ENCODE results near the gene MROH9. TPM values are rescaled to one million over a fixed set of nuclear protein-coding genes. Genes with fewer than 3 reads are reported as not detected.

The MROH9 gene
- total RNA-seq, 2 donors from 2014 or later = not detected

DNA sequence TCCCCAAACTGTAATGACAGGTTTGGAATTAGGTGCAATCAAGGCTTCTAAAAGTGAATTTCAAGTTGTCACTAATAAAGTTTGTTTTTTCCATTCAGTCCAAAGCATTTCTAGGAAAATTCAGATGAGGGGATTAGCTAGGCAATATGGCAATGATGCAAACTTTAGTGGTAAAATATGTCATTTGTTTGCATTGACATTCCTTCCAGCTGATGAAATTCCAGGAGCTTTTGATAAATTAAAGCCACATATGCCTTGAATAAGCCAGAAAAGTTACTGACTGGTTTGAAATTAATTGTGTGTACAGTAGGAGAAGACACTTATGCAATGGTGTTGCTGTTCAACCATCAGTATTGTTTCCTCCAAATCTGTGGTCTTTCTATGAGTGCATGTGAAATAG, 57.8 kb downstream of the MROH9 start:
- no peak overlapping the region for H3K4me3 ChIP-seq
- no peaks in the 10 kb centered on the region for H3K27me3 ChIP-seq
- H3K36me3 ChIP-seq = no peaks in the 10 kb centered on the region
- no peak for TF ChIP-seq CTCF (IDR thresholded peaks at IDR 0.05)
- no peak for DNase-seq
- H3K27ac ChIP-seq = no peak overlapping the region
- H3K4me1 ChIP-seq = no peaks in the 10 kb centered on the region
- no peaks in the 10 kb centered on the region for H3K9me3 ChIP-seq
- intact Hi-C loops (cut with DNase I) = no loop called here
- H3K9ac ChIP-seq (ENCODE audit: low read depth in 2 of 2, low read length in 2 of 2) = no peak overlapping the region

DNA sequence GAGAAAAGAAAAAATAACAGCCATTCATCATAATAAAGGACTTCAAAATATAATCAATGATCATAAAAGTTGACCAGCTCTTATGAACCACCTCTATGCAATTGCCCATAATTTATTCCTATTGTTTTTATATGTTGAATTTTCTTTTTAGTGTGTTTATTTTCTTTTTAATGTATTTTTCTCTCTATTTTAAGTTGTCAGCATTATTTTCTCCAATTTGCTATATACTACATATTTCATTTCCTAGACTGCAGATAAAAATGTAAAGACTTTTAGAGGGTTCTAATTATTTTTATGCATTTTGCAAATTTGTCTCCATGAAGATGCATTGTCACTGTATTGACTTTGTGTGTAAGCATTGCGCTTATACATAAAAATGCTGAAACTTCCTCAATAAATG, 58.4 kb downstream of the MROH9 start:
- intact Hi-C loops (cut with DNase I) = no loop called here

DNA sequence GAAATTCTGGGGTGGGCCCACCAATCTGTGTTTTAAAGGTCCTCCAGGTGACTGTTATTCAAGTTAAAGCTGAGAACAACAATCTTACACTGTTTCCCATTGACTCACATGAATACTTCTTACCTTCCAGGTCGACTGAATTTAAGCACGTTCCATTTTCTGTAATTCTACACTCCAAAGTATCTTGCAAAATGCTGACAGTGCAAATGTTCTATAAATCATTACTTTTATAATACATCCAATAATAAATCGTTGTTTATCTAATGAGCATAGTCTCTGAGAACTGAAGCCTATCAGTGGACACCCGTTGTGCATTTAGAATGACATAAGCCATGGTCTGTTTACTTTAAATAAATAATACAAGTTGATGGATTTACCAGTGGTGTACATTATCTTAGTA, 79.5 kb downstream of the MROH9 start:
- Histone ChIP-seq H3K9ac (ENCODE audit: low read depth in 2 of 2, low read length in 2 of 2) (no peak overlapping the region), H3K27me3 (no peaks in the 10 kb centered on the region), H3K9me3 (no peaks in the 10 kb centered on the region), H3K36me3 (no peaks in the 10 kb centered on the region), H3K4me3 (no peak overlapping the region), H3K27ac (no peak overlapping the region), H3K4me1 (no peaks in the 10 kb centered on the region)
- intact Hi-C loops (cut with DNase I) = no loop called here
- no peak for DNase-seq
- no peak for TF ChIP-seq CTCF (IDR thresholded peaks at IDR 0.05)

More for the DNA sequence above, 58.4 kb downstream of the MROH9 start:
- TF ChIP-seq CTCF (IDR thresholded peaks at IDR 0.05) = no peak
- Histone ChIP-seq H3K9me3 (no peaks in the 10 kb centered on the region), H3K36me3 (no peaks in the 10 kb centered on the region), H3K4me1 (no peaks in the 10 kb centered on the region), H3K9ac (ENCODE audit: low read depth in 2 of 2, low read length in 2 of 2) (no peak overlapping the region), H3K27ac (no peak overlapping the region), H3K4me3 (no peak overlapping the region), H3K27me3 (no peaks in the 10 kb centered on the region)
- no peak for DNase-seq

DNA sequence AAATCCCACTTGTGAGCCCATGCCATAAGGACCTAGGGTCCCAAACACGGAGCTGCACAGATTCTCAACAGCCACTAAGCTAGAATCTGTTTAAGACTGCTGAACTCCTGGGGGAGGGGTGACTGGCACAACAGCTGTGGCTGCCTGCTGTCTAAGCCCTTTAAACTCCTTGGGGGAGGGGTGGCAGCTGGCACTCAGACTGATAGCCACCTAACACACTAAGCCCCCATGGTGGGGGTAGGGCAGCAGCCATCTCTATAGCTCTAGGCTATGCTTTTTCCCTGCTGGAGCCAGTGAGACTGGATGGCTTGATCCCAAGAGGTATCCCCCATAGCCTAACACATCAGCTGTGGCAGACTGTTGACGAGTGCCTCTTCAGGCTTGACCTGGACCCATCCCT, 82.1 kb downstream of the MROH9 start:
- no peaks in the 10 kb centered on the region for H3K4me1 ChIP-seq
- no peak overlapping the region for H3K27ac ChIP-seq
- H3K9me3 ChIP-seq = no peaks in the 10 kb centered on the region
- no peaks in the 10 kb centered on the region for H3K27me3 ChIP-seq
- intact Hi-C loops (cut with DNase I) = no loop called here
- TF ChIP-seq CTCF (IDR thresholded peaks at IDR 0.05) = no peak
- H3K9ac ChIP-seq (ENCODE audit: low read depth in 2 of 2, low read length in 2 of 2) = no peak overlapping the region
- H3K36me3 ChIP-seq = no peaks in the 10 kb centered on the region
- no peak overlapping the region for H3K4me3 ChIP-seq
- DNase-seq = no peak

DNA sequence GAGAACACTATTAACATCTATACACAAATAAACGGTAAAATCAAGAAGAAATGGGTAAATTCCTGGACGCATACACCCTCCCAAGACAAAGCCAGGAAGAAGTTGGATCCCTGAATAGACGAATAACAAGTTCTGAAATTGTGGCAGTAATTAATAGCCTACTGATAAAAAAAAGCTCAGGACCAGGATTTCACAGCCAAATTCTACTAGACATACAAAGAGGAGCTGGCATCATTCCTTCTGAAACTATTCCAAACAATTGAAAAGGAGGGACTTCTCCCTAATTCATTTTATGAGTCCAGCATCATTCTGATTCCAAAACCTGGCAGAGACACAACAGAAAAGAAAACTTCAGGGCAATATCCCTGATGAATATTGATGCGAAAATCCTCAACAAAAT, 84.6 kb downstream of the MROH9 start:
- Histone ChIP-seq H3K27ac (no peak overlapping the region), H3K4me3 (no peak overlapping the region), H3K9ac (ENCODE audit: low read depth in 2 of 2, low read length in 2 of 2) (no peak overlapping the region), H3K36me3 (no peaks in the 10 kb centered on the region), H3K4me1 (no peaks in the 10 kb centered on the region), H3K9me3 (no peaks in the 10 kb centered on the region), H3K27me3 (no peaks in the 10 kb centered on the region)
- DNase-seq = no peak
- TF ChIP-seq CTCF (IDR thresholded peaks at IDR 0.05) = no peak
- intact Hi-C loops (cut with DNase I) = no loop called here

All from colonic mucosa (tissue), 4 donors.